ENCODE results near the gene COL4A3. TPM values are rescaled to one million over a fixed set of nuclear protein-coding genes. Genes with fewer than 3 reads are reported as not detected.

COL4A3 gene
- total RNA-seq, 2 experiments from 2014 or later, result not detected

DNA sequence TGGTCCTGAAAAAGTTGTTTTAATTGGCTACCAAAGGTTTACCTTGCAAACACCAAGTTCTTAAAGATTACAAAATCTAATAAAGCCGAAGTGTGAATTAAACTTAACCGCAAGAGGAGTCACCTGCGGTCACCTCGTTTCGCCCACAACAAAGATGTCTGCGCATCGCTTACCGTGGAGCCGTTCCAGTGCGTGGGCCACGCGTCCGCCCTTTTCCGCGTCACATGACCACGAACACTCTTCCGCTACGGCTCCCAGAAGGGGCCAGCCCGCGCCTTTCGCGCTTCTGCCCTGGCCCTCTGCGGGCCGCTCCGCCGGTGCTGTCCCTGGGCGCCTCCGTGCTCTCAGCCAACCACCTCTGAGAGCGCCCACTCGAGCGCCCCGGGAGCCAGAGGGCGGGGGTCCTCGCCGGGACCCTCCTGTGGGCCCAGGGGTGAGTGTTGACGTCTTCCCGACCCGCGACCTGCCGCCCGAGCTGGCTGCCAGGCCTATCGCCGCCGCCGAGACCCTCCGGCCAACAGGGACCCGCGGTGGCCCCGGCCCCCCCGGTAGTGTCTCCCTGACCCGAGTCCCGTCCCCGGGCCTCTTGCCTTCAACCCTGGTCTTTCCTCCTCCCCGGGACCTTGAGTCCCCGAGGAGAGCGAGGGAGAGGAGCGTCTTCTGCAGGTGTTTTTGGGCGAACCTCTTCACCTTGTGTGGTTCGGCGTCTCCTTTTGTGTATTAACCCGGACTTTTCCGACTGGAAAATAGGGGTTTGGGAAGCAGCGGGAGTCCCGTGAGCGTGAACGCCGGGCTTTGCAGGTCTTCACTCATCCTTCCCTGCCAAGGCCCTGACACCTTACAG lies 160.8 kb downstream of the COL4A3 start, which contains the start of gene MFF:
Gene MFF (plus strand): TSS at position 257 of the 844 bp plus-strand sequence. CDS start 5,415 bp downstream, outside the sequence.
- CTCF ChIA-PET, result interaction anchor here (1.5 kb wide), 1 partner anchor 23 kb away, joined by 4 read pairs; no protein-coding TSS in a partner anchor

GRCh38 chr2:227325839-227326195 lies 161.4 kb downstream of the COL4A3 start:
- POLR2A ChIA-PET, result no interaction called here

More for the DNA sequence above, 160.8 kb downstream of the COL4A3 start, which contains the start of gene MFF:
- peaks cover 15% of the 10 kb centered on the region for H3K36me3 Mint-ChIP-seq (ENCODE audit: low read depth)
- POLR2A ChIA-PET, result no interaction called here
- H3K27ac Mint-ChIP-seq, result peak within 1 kb of the TSS; percentile 96
- H3K4me1 Mint-ChIP-seq, result peaks cover 44% of the 10 kb centered on the region
- DNase-seq, result peak; percentile 93
- no peaks in the 10 kb centered on the region for H3K27me3 Mint-ChIP-seq
- peak within 1 kb of the TSS; percentile 95 for H3K4me3 Mint-ChIP-seq
- H3K9me3 Mint-ChIP-seq, result peaks cover 21% of the 10 kb centered on the region

GRCh38 chr2:227326783-227327182 lies 162.4 kb downstream of the COL4A3 start:
- ChIA-PET POLR2A (no interaction called here), CTCF (no interaction called here)
- no peak overlapping the region for H3K27ac Mint-ChIP-seq
- peaks cover 25% of the 10 kb centered on the region for H3K36me3 Mint-ChIP-seq (ENCODE audit: low read depth)
- H3K4me3 Mint-ChIP-seq, result peak overlapping the region; percentile 95
- H3K4me1 Mint-ChIP-seq, result peaks cover 44% of the 10 kb centered on the region
- H3K27me3 Mint-ChIP-seq, result no peaks in the 10 kb centered on the region
- DNase-seq, result no peak
- peaks cover 18% of the 10 kb centered on the region for H3K9me3 Mint-ChIP-seq

More at GRCh38 chr2:227325839-227326195, 161.4 kb downstream of the COL4A3 start:
- DNase-seq, result no peak
- CTCF ChIA-PET, result interaction anchor here (1.5 kb wide), 1 partner anchor 23 kb away, joined by 4 read pairs; no protein-coding TSS in a partner anchor
- Mint-ChIP-seq H3K4me3 (peak overlapping the region; percentile 95), H3K9me3 (peaks cover 21% of the 10 kb centered on the region), H3K36me3 (ENCODE audit: low read depth) (peaks cover 18% of the 10 kb centered on the region), H3K27me3 (no peaks in the 10 kb centered on the region), H3K4me1 (peaks cover 44% of the 10 kb centered on the region), H3K27ac (peak overlapping the region; percentile 96)

DNA sequence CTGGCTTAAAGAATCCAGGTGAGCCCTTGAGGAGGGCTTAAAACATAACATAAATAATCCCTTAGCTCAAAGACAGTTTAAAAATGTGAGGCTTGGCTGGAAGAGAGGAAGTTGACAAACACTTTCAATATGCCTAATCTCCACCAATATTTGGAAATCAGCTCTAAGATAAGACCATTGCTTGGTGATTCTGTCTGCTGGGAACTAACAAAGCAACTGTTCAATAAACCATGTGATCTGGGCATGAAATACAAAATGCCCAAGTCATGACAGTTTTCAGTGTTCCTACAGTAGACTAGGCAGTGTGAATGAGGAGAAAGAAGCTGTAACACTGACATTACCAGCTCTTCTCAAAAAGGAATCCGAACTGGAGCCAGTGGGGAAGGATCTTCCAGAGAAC lies 171.3 kb downstream of the COL4A3 start:
- peaks cover 59% of the 10 kb centered on the region for H3K36me3 Mint-ChIP-seq (ENCODE audit: low read depth)
- peaks cover 10% of the 10 kb centered on the region for H3K4me1 Mint-ChIP-seq
- CTCF ChIA-PET, result interaction anchor here (0.9 to 1.7 kb wide), 3 partner anchors 14 to 169 kb away, joined by 3 to 6 read pairs (median 3); no protein-coding TSS in a partner anchor

GRCh38 chr2:227337442-227337841 lies 173.0 kb downstream of the COL4A3 start:
- CTCF ChIA-PET, result no interaction called here
- Mint-ChIP-seq H3K36me3 (ENCODE audit: low read depth) (peaks cover 48% of the 10 kb centered on the region), H3K27me3 (no peaks in the 10 kb centered on the region), H3K27ac (no peak overlapping the region), H3K4me3 (no peak overlapping the region), H3K9me3 (no peaks in the 10 kb centered on the region), H3K4me1 (peaks cover 9% of the 10 kb centered on the region)
- POLR2A ChIA-PET, result no interaction called here
- DNase-seq, result no peak

More for the DNA sequence above, 171.3 kb downstream of the COL4A3 start:
- Mint-ChIP-seq H3K9me3 (no peaks in the 10 kb centered on the region), H3K27ac (no peak overlapping the region), H3K27me3 (no peaks in the 10 kb centered on the region), H3K4me3 (no peak overlapping the region)
- POLR2A ChIA-PET, result no interaction called here
- no peak for DNase-seq

DNA sequence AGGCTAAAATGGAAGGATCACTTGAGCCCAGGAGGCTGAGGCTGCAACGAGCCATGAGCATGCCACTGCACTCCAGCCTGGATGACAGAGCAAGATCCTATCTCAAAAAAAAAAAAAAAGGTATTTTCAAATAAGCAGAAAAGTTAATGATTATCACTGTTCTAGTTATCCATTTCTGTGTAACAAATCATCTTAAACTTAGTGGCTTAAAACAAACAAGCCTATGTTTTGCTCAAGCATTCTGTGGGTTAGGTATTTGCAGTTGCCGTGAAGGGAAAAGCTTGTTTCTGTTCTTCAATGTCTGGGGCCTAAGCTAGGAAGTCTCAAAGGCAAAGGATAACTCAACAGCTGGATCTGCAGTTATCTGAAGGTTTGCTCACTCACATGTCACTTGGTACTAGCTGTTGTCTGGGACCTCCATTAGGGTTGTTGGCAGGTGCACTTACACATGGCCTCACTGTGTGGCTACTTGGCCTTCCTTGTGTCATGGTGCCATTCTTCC lies 174.7 kb downstream of the COL4A3 start:
- H3K4me3 Mint-ChIP-seq, result no peak overlapping the region
- no peak for DNase-seq
- ChIA-PET CTCF (no interaction called here), POLR2A (no interaction called here)
- peaks cover 9% of the 10 kb centered on the region for H3K4me1 Mint-ChIP-seq
- H3K27me3 Mint-ChIP-seq, result no peaks in the 10 kb centered on the region
- H3K36me3 Mint-ChIP-seq (ENCODE audit: low read depth), result peaks cover 41% of the 10 kb centered on the region
- no peak overlapping the region for H3K27ac Mint-ChIP-seq
- no peaks in the 10 kb centered on the region for H3K9me3 Mint-ChIP-seq

GRCh38 chr2:227340106-227340505 lies 175.7 kb downstream of the COL4A3 start:
- CTCF ChIA-PET, result interaction anchor here (0.5 kb wide), 1 partner anchor 1145 kb away, joined by 3 read pairs; no protein-coding TSS in a partner anchor
- DNase-seq, result no peak
- Mint-ChIP-seq H3K9me3 (no peaks in the 10 kb centered on the region), H3K27me3 (no peaks in the 10 kb centered on the region), H3K36me3 (ENCODE audit: low read depth) (peaks cover 33% of the 10 kb centered on the region), H3K4me1 (peaks cover 3% of the 10 kb centered on the region), H3K4me3 (no peak overlapping the region), H3K27ac (no peak overlapping the region)
- POLR2A ChIA-PET, result no interaction called here

GRCh38 chr2:227341553-227341952 lies 177.1 kb downstream of the COL4A3 start:
- DNase-seq, result no peak
- ChIA-PET CTCF (no interaction called here), POLR2A (no interaction called here)
- H3K27ac Mint-ChIP-seq, result no peak overlapping the region
- no peaks in the 10 kb centered on the region for H3K27me3 Mint-ChIP-seq
- H3K4me1 Mint-ChIP-seq, result no peaks in the 10 kb centered on the region
- H3K36me3 Mint-ChIP-seq (ENCODE audit: low read depth), result peaks cover 19% of the 10 kb centered on the region
- H3K9me3 Mint-ChIP-seq, result no peaks in the 10 kb centered on the region
- H3K4me3 Mint-ChIP-seq, result no peak overlapping the region

GRCh38 chr2:227344231-227344630 lies 179.8 kb downstream of the COL4A3 start:
- ChIA-PET CTCF (no interaction called here), POLR2A (no interaction called here)
- H3K9me3 Mint-ChIP-seq, result no peaks in the 10 kb centered on the region
- no peak for DNase-seq
- no peaks in the 10 kb centered on the region for H3K27me3 Mint-ChIP-seq
- H3K4me3 Mint-ChIP-seq, result no peak overlapping the region
- no peak overlapping the region for H3K27ac Mint-ChIP-seq
- peaks cover 17% of the 10 kb centered on the region for H3K36me3 Mint-ChIP-seq (ENCODE audit: low read depth)
- no peaks in the 10 kb centered on the region for H3K4me1 Mint-ChIP-seq

DNA sequence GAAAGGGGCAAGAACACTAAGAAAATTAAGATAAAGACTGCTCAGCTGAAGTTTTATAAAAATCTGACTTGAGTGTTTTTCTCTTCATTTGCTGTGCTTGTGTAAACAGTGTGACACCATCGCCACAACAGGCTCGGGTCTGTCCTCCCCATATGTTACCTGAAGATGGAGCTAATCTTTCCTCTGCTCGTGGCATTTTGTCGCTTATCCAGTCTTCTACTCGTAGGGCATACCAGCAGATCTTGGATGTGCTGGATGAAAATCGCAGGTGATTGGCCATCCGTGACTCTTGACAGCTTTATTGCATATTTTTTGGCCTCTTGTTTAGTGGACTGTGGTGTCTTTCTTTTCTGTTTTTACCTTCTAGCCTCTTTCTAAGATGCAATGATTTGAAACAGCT lies 182.7 kb downstream of the COL4A3 start:
- CTCF ChIA-PET, result no interaction called here
- H3K9me3 Mint-ChIP-seq, result no peaks in the 10 kb centered on the region
- peaks cover 21% of the 10 kb centered on the region for H3K36me3 Mint-ChIP-seq (ENCODE audit: low read depth)
- H3K4me3 Mint-ChIP-seq, result no peak overlapping the region
- H3K27me3 Mint-ChIP-seq, result no peaks in the 10 kb centered on the region
- no peak for DNase-seq
- peaks cover 4% of the 10 kb centered on the region for H3K4me1 Mint-ChIP-seq
- no peak overlapping the region for H3K27ac Mint-ChIP-seq
- POLR2A ChIA-PET, result no interaction called here

DNA sequence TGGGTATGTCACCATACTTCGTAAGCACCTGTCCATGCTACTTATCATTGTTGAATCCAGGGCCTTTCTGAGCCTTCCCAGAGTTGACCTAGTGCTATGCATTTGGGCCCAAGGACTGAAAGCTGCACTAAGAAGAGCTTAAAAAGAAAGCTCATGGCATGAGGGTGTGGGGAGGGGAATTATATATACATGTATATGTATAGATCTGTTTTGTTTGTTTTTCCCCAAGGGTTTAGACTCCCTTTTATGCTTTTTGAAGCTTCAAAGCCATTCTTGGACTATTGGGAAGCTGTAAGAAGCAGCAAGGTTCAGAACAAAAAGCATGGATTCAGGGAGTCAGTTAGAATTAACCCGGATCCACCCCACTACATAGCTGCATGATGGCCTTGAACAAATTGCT lies 183.9 kb downstream of the COL4A3 start:
- Mint-ChIP-seq H3K4me1 (peaks cover 4% of the 10 kb centered on the region), H3K9me3 (no peaks in the 10 kb centered on the region), H3K27ac (no peak overlapping the region), H3K27me3 (no peaks in the 10 kb centered on the region), H3K4me3 (no peak overlapping the region), H3K36me3 (ENCODE audit: low read depth) (peaks cover 21% of the 10 kb centered on the region)
- no peak for DNase-seq
- ChIA-PET POLR2A (no interaction called here), CTCF (interaction anchor here (0.6 to 1.3 kb wide), 3 partner anchors 14 to 99 kb away, joined by 3 to 4 read pairs (median 3); partner anchors contain the start of gene MFF)

- H3K9me3 Mint-ChIP-seq, result no peaks in the 10 kb centered on the region
- H3K4me1 Mint-ChIP-seq, result peaks cover 4% of the 10 kb centered on the region
- CTCF ChIA-PET, result no interaction called here
- no peak overlapping the region for H3K4me3 Mint-ChIP-seq
- DNase-seq, result no peak
- POLR2A ChIA-PET, result interaction anchor here (0.6 kb wide), 1 partner anchor 53 kb away, joined by 3 read pairs; no protein-coding TSS in a partner anchor
- H3K36me3 Mint-ChIP-seq (ENCODE audit: low read depth), result peaks cover 18% of the 10 kb centered on the region
- H3K27me3 Mint-ChIP-seq, result no peaks in the 10 kb centered on the region
- no peak overlapping the region for H3K27ac Mint-ChIP-seq
Observed at GRCh38 chr2:227349989-227350612, 185.7 kb downstream of the COL4A3 start.

DNA sequence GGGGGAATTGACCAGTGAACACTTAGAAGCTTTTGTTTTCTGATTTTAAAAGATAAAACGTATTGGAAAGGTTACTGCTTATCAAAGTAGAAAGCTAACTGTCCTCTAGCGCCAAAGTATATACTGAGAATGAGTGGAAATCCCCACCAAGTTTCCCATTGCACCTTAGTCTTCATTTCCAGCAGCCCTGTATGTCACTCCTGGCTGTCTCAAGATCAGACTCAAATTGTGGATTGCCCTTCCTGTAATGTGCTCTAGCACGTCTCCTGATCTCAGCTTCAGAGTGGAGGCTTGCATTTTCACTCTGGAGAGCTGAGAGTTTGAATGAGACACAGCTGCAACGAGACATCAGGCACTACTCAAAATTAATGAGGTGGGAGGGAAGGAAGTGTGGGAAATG lies 187.2 kb downstream of the COL4A3 start:
- Mint-ChIP-seq H3K27me3 (no peaks in the 10 kb centered on the region), H3K27ac (no peak overlapping the region), H3K4me1 (peaks cover 4% of the 10 kb centered on the region), H3K9me3 (no peaks in the 10 kb centered on the region), H3K36me3 (ENCODE audit: low read depth) (peaks cover 18% of the 10 kb centered on the region), H3K4me3 (no peak overlapping the region)
- no peak for DNase-seq
- ChIA-PET CTCF (interaction anchor here (0.7 kb wide), 1 partner anchor 9 kb away, joined by 3 read pairs; no protein-coding TSS in a partner anchor), POLR2A (no interaction called here)

All from activated CD4-positive, alpha-beta T cell treated with anti-CD3 and anti-CD28 coated beads, Interleukin-2, amount 10 ng/mL, durations not matched to agents 7 days and 5 days (primary cell).